HG03354 (cell line): Measurements from ENCODE around the gene SHISA3.

Experiments used
- ATAC-seq: cut with Tn5 transposase; IDR thresholded peaks from one replicate; pipeline ENCODE4 v1.9.1; 2021; ENCODE audit warnings: mild to moderate bottlenecking; ENCODE audit not compliant: unreplicated experiment, poor library complexity, severe bottlenecking

Gene SHISA3

DNA sequence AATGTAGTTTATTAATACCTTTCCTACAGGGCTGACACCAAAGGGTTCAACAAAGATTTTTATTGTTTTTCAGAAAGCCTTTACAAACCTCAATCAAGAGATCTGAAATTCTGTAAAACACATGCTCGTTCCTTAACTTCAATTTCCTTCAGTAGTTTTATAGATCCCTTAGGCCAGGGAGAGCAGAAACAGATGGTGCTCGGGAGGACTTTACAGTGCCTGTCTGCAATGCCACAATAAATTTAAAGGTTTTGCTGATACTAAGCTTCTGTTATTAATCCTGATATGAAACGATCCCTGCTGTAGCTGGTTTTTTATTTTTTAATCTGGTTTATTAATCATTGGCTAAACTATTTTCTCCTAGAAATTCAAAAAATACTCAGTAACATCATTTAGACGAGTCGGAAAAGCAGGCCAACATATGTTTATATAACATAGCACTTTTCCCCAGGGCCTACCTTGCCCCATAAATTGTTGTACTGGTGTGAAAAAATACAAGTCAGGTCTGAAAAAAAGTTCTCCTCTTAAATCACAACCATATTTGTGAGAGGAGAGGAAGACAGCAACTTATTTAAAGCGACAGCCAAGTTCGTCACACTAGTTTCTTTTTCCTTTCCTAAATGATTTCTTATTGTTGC is 39.8 kb downstream of the SHISA3 start:
- ATAC-seq, result no peak

DNA sequence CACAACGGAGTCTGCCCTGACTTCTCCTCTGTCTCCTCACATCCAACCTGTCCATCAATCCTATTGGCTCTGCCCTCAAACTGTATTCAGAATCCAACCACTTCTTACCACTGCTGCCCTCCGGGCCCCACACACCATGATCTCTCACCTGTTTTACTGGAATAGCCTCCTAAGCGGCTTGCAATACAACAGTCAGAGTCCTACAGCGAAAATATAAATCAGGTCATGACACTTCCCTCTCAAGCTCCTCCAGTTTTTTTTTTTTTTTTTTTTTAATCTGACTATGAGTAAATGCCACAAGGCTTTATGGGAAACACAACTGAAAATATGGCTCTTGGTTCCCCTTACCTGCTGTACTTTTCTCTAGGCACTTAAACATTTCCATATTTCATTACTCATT is 42.8 kb downstream of the SHISA3 start:
- ATAC-seq, result no peak

DNA sequence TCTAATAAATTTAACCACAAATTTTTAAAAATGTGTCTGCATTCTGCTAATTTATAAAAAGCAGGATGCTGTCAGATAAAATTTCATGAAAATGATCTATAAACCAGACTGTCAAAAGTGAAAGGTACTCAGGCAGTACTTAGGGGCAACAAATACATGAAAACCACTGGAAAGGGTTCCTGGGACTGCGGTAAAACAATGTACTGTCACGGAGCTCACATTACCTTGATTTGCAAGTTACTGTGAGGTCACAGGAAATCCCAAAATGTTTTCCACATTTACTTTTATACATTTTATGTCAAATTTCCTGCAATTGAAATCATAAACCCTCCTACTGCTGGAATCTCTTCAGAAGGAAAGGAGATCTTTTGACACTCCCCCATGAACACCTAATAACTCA is 45.3 kb downstream of the SHISA3 start:
- ATAC-seq, result no peak

DNA sequence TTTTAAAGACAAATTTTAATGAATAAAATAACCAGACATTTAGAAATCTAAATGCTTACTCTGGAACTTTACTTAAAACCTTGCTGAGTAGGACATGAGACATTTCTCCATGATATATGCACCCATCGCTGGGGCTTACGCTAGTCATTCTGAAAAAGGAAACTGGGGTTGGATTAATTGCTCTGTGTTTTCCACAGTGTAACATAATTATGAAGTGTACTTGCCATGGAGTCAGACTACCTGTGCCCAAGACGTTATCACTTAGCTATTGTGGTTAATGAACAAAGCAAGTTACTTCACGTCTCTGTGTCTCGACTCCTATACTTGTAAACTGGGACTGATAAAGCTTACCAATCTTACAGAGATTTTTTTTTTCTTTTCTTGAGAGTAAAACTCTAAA is 47.8 kb downstream of the SHISA3 start:
- ATAC-seq, result no peak

DNA sequence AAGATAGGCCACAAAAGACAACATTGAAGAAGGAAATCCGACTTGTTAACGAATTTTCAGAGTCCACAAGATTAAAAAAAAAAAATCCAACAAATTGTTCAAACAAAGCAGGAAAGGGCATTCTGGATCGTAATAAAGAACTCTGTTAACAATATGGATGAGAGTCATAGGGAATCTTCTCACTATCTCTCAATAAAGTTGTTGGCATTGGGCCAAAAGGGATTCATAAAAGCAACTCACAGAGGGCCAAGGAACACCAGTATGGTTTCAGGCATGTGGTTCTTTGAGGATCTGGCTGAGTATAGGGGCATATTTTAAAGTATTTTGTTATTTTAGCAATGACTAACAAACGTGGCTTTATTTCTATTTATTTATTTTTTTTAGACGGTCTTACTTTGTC is 49.5 kb downstream of the SHISA3 start:
- no peak for ATAC-seq
